NCI-H226 (cell line): ENCODE results near the gene PTPN3.
A peak's percentile ranks its signal among the peaks of the same experiment; 100 is the strongest.

ENCODE experiments used
- DNase-seq: peaks from one replicate; pipeline ENCODE4 v3.0.0-alpha.2; 2015

The PTPN3 gene

DNA sequence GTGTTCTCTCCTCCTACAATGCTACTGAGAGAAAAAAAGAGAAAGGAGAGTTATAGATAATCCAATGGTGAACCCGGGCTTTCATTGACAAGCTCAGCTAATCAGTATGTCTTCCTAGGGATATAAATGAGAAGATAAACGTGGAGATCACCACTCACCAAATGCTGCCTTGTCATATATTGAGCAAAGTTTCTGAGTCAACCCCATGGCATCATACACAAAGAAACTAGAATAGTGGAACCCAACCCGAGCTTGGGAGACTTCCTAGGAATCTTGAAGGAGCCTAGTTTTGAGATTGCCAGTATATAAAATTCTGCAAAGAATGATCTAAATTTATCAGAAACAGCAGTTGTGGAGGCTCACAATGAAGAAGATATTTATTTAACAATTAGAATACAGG, 47.8 kb downstream of the PTPN3 start:
- no peak for DNase-seq

GRCh38 chr9:109449036-109449798, 48.9 kb downstream of the PTPN3 start:
- DNase-seq: no peak

- DNase-seq: peak; percentile 53
Measured at GRCh38 chr9:109448223-109448622, 49.9 kb downstream of the PTPN3 start.

DNA sequence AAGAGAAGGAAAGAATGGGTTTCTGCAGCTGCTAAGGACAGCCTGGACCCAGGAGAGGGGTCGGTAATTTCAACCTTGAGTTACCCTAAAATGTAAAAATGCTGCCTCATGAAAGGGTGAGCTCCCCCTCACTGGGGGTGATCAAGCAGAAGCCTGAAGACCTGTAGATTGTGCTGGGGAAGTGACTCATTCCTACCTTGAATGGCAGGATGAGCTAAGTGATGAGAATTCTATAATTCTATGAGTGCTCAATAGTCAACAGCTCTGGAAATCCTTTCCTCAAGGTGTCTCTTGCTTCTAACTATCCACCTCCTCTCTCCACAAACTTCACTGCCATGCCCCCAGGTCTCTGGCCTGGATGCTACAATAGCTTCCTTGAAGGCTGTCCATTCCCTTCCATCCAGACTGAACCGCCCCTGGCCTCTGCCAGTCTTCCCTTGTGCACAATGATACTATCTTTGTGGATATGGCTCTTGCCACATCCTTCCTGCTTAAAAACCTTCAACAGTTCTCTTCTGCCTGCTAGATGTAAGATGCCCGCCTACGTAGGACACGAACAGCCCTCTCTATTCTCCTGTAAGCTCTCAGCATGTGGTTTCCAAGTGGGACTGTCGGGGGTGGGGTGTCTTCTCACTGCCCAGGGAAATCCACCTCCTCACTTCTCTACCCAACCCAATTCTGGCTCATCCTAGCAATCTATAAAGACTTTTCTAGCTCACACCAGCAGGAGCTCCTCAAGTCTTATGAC, 50.6 kb downstream of the PTPN3 start:
- DNase-seq: no peak

GRCh38 chr9:109444771-109445320, 53.3 kb downstream of the PTPN3 start:
- no peak for DNase-seq

DNA sequence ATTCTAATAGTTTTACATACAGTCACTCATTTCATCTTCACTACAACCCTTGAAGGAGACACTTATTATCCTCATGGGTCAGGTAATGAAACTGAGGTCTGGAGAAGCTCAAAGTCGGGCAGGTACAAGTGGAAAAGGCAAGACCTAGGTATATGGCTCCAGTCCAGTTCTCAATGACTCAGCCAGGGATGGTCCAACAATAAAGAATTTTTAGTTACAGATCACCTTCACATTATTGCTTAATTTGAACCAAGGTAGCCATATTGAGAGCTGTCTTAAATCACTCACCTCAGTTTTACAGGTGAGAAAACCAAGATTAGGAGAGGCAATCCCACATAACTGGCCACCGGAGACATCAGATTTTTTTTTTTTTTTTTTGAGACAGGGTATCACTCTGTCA, 55.4 kb downstream of the PTPN3 start:
- no peak for DNase-seq

DNA sequence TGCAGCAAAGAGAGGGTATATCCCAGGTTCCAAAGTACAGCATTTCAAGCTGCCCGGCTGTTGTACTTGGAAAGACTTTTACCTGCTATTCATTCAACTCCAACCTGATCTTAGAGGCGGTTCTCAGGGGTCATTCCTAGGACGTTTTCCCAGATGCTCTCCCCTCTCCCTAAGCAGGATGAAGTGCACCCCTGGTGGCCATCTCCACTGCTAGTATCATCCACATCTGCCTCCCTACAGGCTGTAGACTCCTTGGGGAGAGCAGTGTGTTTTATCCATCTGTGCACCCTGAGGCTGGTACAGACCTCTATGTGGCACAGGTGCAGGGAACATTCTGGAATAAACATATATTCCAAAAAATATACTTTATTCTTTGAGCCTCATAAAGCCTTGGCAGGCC, 56.8 kb downstream of the PTPN3 start:
- no peak for DNase-seq

GRCh38 chr9:109440797-109441287, 57.3 kb downstream of the PTPN3 start:
- DNase-seq: peak; percentile 59

- no peak for DNase-seq
Measured at GRCh38 chr9:109440117-109440515, 58.0 kb downstream of the PTPN3 start.

DNA sequence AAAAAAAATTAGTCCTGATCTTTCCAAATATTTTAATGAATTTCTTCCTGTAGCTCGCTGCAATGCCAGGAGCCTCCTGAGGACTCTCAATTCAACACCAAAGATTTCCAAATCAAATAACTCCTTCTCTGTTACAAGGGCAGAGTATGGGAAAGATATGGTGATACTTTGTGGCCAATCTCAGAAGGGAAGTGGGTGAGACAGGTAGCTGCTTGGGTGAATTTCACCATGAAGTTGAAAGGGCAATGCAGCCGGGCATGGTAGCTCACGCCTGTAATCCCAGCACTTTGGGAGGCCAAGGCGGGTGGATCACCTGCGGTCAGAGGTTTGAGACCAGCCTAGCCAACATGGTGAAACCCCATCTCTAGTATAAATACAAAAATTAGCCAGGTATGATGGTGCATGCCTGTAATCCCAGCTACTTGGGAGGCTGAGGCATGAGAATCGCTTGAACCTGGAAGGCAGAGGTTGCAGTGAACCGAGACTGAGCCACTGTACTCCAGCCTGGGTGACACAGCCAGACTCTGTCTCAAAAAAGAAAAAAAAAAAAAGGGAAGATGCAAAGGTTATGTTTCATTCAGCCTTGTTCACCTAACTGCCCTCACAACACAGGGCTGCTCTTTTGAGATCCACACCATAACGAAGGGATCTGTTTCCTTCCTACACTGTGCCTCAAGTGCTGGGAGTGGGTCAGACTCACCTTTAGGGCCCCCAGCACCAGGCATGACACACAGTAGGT, 58.6 kb downstream of the PTPN3 start:
- DNase-seq: no peak

DNA sequence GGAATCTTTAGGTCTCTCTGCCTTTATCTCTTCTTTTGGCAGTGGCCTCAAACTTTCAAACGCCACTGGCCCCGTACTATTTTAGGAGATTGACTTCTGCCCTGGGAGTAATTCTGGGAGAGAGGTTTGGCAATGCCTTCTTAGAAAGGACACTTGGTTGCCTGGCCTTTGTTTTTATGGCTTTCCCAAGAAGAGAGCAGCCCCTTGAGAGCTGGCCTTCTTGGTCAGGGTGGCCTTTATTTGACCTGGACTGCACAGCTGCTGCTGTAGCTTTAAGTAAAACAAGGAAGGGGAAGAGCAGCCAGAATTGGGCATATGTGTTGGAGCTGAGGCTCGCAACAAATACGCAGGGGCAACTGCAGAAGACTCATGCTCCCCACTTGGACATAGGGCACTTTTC, 60.8 kb downstream of the PTPN3 start:
- DNase-seq: no peak

- no peak for DNase-seq
Measured at GRCh38 chr9:109436071-109436470, 62.0 kb downstream of the PTPN3 start.

DNA sequence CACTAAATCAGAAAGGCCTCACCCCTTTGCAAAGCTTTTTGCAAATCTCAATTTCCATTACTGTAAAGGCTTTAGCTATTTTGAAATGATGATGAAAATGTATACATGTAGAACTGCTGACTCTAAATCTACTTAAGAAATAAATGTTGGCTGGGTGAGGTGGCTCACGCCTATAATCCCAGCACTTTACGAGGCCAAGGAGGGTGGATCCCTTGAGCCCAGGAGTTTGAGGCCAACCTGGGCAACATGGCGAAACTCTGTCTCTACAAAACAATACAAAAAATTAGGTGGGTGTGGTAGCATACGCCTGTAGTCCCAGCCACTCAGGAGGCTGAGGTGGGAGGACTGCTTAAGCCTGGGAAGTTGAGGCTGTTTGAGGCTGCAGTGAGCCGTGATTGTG, 64.6 kb downstream of the PTPN3 start:
- no peak for DNase-seq

- no peak for DNase-seq
Measured at GRCh38 chr9:109430231-109430630, 67.9 kb downstream of the PTPN3 start.

DNA sequence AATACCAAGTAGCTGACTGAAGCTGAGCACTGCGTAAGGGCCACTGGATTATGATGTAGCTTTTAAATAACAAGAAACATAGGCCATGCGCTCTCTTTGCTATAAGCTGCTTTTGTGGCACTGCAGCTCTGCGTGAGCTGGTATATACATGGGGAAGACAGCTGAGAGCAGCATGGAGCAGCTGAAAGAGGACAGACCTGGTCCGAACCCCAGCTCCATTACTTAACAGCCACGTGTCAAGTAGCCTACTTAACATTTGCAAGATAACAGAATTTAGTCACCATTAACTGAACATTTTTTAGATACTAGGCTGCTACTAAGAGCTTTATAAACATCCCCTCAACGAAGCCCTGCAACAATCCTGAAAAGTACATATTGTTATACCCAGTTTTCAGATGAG, 69.3 kb downstream of the PTPN3 start:
- no peak for DNase-seq

- DNase-seq: no peak
Measured at GRCh38 chr9:109427886-109428285, 70.2 kb downstream of the PTPN3 start.

DNA sequence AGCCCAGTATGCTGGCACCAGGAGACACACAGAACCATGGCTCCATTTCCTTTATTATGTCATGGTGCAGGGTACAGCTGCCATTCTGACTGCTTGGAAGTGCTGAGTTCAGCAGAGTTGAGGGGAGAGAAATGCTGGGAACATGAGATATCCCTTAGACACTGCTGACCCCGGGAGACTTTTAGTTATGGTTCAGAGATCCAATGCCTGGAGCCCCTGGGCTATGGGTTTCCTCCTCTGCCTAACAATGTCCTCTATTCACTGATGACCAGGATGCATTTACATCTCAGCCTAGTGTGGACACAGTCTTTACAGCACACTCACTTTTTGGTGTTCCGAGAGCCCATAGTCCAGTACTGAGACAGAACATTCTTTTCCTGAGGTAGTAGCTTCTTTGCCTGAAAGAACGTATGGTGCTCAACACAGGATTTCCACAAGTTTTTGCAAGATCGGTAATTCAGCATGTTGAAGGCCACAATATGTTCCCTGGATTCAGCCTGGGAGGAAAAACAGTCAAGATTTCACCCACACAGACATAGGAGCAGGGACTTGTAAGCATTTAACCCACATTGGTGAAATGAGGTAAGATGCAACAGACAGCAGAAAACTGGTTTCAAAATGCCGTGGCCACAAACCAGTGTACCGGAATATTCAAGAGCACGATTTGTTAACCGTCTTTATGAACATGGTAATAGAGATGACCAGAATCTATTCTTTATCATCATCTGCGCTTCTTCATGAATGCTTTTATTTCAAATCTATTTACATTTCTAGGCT, 71.3 kb downstream of the PTPN3 start:
- DNase-seq: no peak

GRCh38 chr9:109424618-109425017, 73.5 kb downstream of the PTPN3 start:
- DNase-seq: no peak

GRCh38 chr9:109423877-109424276, 74.2 kb downstream of the PTPN3 start:
- DNase-seq: no peak

DNA sequence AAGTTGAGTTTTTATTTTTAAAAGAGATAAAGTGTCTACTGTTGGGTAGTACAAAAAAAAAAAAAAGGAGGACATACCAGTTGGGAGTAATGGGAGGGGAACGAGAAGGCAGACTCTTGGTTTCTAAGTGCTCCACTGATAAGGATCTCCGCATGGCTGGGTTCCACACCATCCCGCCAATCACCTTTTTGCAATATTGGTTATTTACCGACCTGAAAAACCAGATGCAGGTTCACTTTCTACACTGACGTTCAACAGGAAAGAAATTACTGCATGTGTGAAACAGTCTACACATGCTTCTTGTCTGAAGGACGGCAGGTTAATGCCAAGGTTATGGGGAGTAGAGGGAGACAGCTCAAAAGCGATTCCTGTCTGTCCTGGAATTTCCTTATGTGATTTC, 75.5 kb downstream of the PTPN3 start:
- DNase-seq: no peak

DNA sequence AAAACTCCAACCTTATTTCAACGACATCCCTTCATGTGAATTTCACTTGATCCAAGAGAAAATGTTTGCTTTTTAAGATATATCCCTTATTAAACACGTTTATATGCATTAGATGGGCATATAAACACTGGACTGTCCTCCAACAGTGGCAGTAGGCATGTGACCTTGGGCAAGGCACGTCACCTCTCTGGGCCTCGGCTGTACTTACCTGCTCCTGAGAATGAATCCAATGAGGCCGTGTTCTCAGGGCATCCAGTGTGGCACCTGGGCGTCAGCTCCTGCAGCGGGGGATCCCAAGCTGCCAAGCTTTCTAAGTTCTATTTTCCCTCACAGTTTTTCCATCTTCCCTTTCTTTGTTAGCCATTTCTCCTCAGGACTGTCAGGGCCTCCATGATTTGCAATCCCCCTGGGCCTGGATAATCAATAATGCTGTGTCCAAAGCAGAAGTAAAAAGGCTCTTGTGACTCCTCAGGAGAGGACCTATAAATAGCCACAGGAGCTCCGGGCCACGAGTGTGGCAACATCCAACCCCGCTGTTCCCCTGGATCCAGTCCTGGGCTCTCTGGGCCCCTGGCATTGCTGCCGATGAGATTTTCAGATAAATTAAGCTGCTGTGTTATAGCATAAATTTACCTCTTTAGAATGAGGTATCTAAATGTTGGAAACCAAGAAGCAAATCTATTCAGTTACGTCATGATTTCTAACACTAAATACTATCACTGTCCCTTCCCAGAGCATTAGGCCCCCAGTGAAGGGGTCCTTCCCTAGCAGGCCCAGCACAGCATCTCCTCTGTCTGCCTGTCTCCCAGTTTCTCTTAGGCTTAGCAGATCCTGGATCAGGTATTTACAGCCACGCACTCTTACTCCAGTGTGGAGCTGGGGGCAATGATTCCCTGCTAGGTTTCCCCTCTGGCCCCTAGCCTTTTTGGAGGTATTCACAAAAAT, 76.8 kb downstream of the PTPN3 start:
- no peak for DNase-seq
